H9 (cell line): ENCODE data around the gene ABCG4. TPM values are rescaled to one million over a fixed set of nuclear protein-coding genes. Genes with fewer than 3 reads are reported as not detected.

Experiments used
- DNase-seq: peaks from one replicate; pipeline ENCODE4 v3.0.0-alpha.2; 2017
- H2AFZ ChIP-seq: one replicate; pipeline ENCODE4 v1.6.1; 2013; ENCODE audit warnings: mild to moderate bottlenecking, low read length, control low read depth, moderate library complexity
- H2AK5ac ChIP-seq: 2 replicates; pipeline ENCODE4 v1.6.1; 2013; ENCODE audit warnings: low read length, control low read depth, mixed read lengths; ENCODE audit not compliant: insufficient read length
- H2BK120ac ChIP-seq: one replicate; pipeline ENCODE4 v1.6.1; 2013; ENCODE audit warnings: low read depth, mild to moderate bottlenecking, low read length, control low read depth, inconsistent platforms; ENCODE audit not compliant: poor library complexity, severe bottlenecking
- H2BK12ac ChIP-seq: 2 replicates; pipeline ENCODE4 v1.6.1; 2013; ENCODE audit warnings: low read length, control low read depth, mixed read lengths, low read depth; ENCODE audit not compliant: insufficient read length
- H2BK15ac ChIP-seq: 2 replicates; pipeline ENCODE4 v1.6.1; 2013; ENCODE audit warnings: low read depth, low read length, control low read depth
- H2BK20ac ChIP-seq: one replicate; pipeline ENCODE4 v1.6.1; 2013; ENCODE audit warnings: low read depth, mild to moderate bottlenecking, low read length, control low read depth, inconsistent platforms; ENCODE audit not compliant: poor library complexity, severe bottlenecking
- H2BK5ac ChIP-seq: 2 replicates; pipeline ENCODE4 v1.6.1; 2013; ENCODE audit warnings: low read length, control low read depth, mixed read lengths; ENCODE audit not compliant: insufficient read length
- H3K14ac ChIP-seq: 2 replicates; pipeline ENCODE4 v1.6.1; 2013; ENCODE audit warnings: low read length, control low read depth; ENCODE audit not compliant: insufficient read depth
- H3K18ac ChIP-seq: 2 replicates; pipeline ENCODE4 v1.6.1; 2013; ENCODE audit warnings: low read depth, mild to moderate bottlenecking, mixed read lengths, low read length, control low read depth; ENCODE audit not compliant: insufficient read length
- H3K23ac ChIP-seq: 2 replicates; pipeline ENCODE4 v1.6.1; 2013; ENCODE audit warnings: low read length, control low read depth, mixed read lengths, low read depth; ENCODE audit not compliant: insufficient read length
- H3K23me2 ChIP-seq: 2 replicates; pipeline ENCODE4 v1.6.1; 2013; ENCODE audit warnings: low read depth, mild to moderate bottlenecking, mixed read lengths, low read length, control low read depth; ENCODE audit not compliant: insufficient read length, poor library complexity, severe bottlenecking
- H3K27ac ChIP-seq: 2 replicates; pipeline ENCODE4 v1.5.1; 2013; ENCODE audit warnings: low read length, control low read depth, mixed read lengths, low read depth; ENCODE audit not compliant: insufficient read length
- H3K27me3 ChIP-seq: 2 replicates; pipeline ENCODE4 v1.6.1; 2013; ENCODE audit warnings: low read length, control low read depth, inconsistent platforms; ENCODE audit not compliant: insufficient read depth
- H3K4ac ChIP-seq: 2 replicates; pipeline ENCODE4 v1.6.1; 2013; ENCODE audit warnings: low read depth, mild to moderate bottlenecking, control low read depth, inconsistent platforms, low read length, moderate library complexity
- H3K4me1 ChIP-seq: 2 replicates; pipeline ENCODE4 v1.6.1; 2013; ENCODE audit warnings: low read length, control low read depth, inconsistent platforms; ENCODE audit not compliant: insufficient read depth
- H3K4me2 ChIP-seq: 2 replicates; pipeline ENCODE4 v1.6.1; 2013; ENCODE audit warnings: low read length, control low read depth, mixed read lengths; ENCODE audit not compliant: insufficient read length, insufficient read depth
- H3K56ac ChIP-seq: 2 replicates; pipeline ENCODE4 v1.6.1; 2013; ENCODE audit warnings: low read depth, mild to moderate bottlenecking, mixed read lengths, low read length, control low read depth; ENCODE audit not compliant: insufficient read length
- H3K79me1 ChIP-seq: 2 replicates; pipeline ENCODE4 v1.6.1; 2013; ENCODE audit warnings: low read depth, mild to moderate bottlenecking, moderate library complexity, low read length, control low read depth, inconsistent platforms; ENCODE audit not compliant: insufficient read depth, poor library complexity, severe bottlenecking
- H3K79me2 ChIP-seq: 2 replicates; pipeline ENCODE4 v1.6.1; 2013; ENCODE audit warnings: low read length, control low read depth, inconsistent platforms; ENCODE audit not compliant: insufficient read depth
- H3K9ac ChIP-seq: 2 replicates; pipeline ENCODE4 v1.6.1; 2013; ENCODE audit warnings: low read length, control low read depth, mixed read lengths; ENCODE audit not compliant: insufficient read length; ENCODE audit errors: extremely low read depth
- H3K9me3 ChIP-seq: one replicate; pipeline ENCODE4 v1.6.1; 2013; ENCODE audit warnings: low read depth, low read length, inconsistent platforms; ENCODE audit not compliant: control insufficient read depth
- H3T11ph ChIP-seq: one replicate; pipeline ENCODE4 v1.6.1; 2013; ENCODE audit warnings: mild to moderate bottlenecking, low read length, control low read depth, inconsistent platforms
- H4K20me1 ChIP-seq: one replicate; pipeline ENCODE4 v1.6.1; 2013; ENCODE audit not compliant: control insufficient read depth, insufficient read length, insufficient read depth
- H4K5ac ChIP-seq: 2 replicates; pipeline ENCODE4 v1.6.1; 2013; ENCODE audit warnings: low read depth, mild to moderate bottlenecking, mixed read lengths, low read length, control low read depth; ENCODE audit not compliant: insufficient read length
- H4K8ac ChIP-seq: replicated peaks from 2 replicates; pipeline ENCODE4 v1.6.1; 2013; ENCODE audit warnings: low read length, control low read depth, mixed read lengths, low read depth; ENCODE audit not compliant: insufficient read length
- H4K91ac ChIP-seq: 2 replicates; pipeline ENCODE4 v1.6.1; 2013; ENCODE audit warnings: low read depth, mild to moderate bottlenecking, moderate library complexity, mixed read lengths, low read length, control low read depth; ENCODE audit not compliant: insufficient read length
- H3K27ac Mint-ChIP-seq, 3 experiments: 2 replicates in 2 of 3; 3 replicates in 1 of 3; pipeline ENCODE4 v1.8.0; 2020 to 2021; ENCODE audit warnings: mixed read lengths in 3 of 3, mild to moderate bottlenecking in 1 of 3, moderate library complexity in 1 of 3
- H3K27me3 Mint-ChIP-seq: 2 replicates; pipeline ENCODE4 v1.8.0; 2021; ENCODE audit warnings: low read depth, mild to moderate bottlenecking, moderate library complexity, mixed read lengths
- H3K36me3 Mint-ChIP-seq, 3 experiments: 2 replicates in 2 of 3; 3 replicates in 1 of 3; pipeline ENCODE4 v1.8.0; 2020 to 2021; ENCODE audit warnings: low read depth in 3 of 3, mixed read lengths in 3 of 3; ENCODE audit not compliant: insufficient read depth in 1 of 3
- H3K4me1 Mint-ChIP-seq, 2 experiments: 2 replicates each; pipeline ENCODE4 v1.8.0; 2020; ENCODE audit warnings: mixed read lengths in 2 of 2
- H3K4me3 Mint-ChIP-seq, 2 experiments: 2 replicates in 1 of 2; 3 replicates in 1 of 2; pipeline ENCODE4 v1.8.0; 2020 to 2021; ENCODE audit warnings: mild to moderate bottlenecking in 2 of 2, mixed read lengths in 2 of 2, moderate library complexity in 1 of 2
- H3K9me3 Mint-ChIP-seq, 2 experiments: 2 replicates in 1 of 2; 3 replicates in 1 of 2; pipeline ENCODE4 v1.8.0; 2020; ENCODE audit warnings: mild to moderate bottlenecking in 2 of 2, mixed read lengths in 2 of 2, moderate library complexity in 1 of 2
- WGBS: extraction: QIAGEN DNeasy Blood & Tissue Kit; methylation state at CpG from one replicate; pipeline ENCODE4 v1.1.7; 2013; ENCODE audit warnings: missing lambda C conversion rate, low lambda C conversion rate, mixed read lengths; ENCODE audit not compliant: insufficient read length; ENCODE audit errors: extremely low coverage; 5-methylcytosine and 5-hydroxymethylcytosine counted together
- total RNA-seq: library from RNA; stranded (reverse); gene quantifications from 2 replicates; pipeline ENCODE4 v1.2.1, GENCODE V29; 2021
- TF ChIP-seq, protein P1 (sequence below): fragments of 200-600 bp; sonication (generic); conservative IDR thresholded peaks from 3 replicates; pipeline ENCODE4 v1.8.0; 2021; ENCODE audit warnings: antibody characterized with exemption, mild to moderate bottlenecking

The ABCG4 gene
- total RNA-seq, 1 experiment from 2014 or later, result 1.2 TPM

DNA sequence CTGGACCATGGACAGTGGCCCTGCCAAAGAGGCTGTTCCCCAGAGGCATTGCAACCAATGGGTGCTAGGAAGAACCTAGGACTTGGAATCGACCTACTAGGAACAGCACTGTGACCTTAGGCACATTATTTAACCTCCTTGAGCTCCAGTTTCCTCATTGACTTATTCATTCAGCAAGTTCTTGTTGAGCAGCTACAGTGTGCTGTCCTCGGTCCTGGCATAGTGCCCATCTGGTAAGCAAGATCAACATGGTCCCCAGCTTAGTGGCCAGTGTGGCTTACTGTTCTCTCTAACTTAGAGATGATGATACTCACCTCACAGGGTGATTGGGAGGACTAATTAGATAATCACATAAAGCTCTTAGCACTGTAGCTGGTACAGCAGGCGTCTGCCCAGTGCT is 8.2 kb downstream of the ABCG4 start:
- no peaks in the 10 kb centered on the region for H4K20me1 ChIP-seq
- H3K79me1 ChIP-seq, result no peaks in the 10 kb centered on the region
- TF ChIP-seq, protein P1, sequence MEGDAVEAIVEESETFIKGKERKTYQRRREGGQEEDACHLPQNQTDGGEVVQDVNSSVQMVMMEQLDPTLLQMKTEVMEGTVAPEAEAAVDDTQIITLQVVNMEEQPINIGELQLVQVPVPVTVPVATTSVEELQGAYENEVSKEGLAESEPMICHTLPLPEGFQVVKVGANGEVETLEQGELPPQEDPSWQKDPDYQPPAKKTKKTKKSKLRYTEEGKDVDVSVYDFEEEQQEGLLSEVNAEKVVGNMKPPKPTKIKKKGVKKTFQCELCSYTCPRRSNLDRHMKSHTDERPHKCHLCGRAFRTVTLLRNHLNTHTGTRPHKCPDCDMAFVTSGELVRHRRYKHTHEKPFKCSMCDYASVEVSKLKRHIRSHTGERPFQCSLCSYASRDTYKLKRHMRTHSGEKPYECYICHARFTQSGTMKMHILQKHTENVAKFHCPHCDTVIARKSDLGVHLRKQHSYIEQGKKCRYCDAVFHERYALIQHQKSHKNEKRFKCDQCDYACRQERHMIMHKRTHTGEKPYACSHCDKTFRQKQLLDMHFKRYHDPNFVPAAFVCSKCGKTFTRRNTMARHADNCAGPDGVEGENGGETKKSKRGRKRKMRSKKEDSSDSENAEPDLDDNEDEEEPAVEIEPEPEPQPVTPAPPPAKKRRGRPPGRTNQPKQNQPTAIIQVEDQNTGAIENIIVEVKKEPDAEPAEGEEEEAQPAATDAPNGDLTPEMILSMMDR, result no peak
- no CpG with 5 or more reads among the region's 3 CpGs for WGBS
- no peak overlapping the region for H4K91ac ChIP-seq
- no peak overlapping the region for H2AK5ac ChIP-seq
- DNase-seq, result no peak
- H3K27me3 ChIP-seq, result no peaks in the 10 kb centered on the region
- H3K4ac ChIP-seq, result no peak overlapping the region
- no peak overlapping the region for H2BK120ac ChIP-seq
- H2BK15ac ChIP-seq, result no peak overlapping the region
- no peaks in the 10 kb centered on the region for H3K9me3 ChIP-seq
- H3K79me2 ChIP-seq, result no peaks in the 10 kb centered on the region
- H3K4me2 ChIP-seq, result no peak overlapping the region
- no peak overlapping the region for H3K9ac ChIP-seq
- H3T11ph ChIP-seq, result no peak overlapping the region
- H2BK20ac ChIP-seq, result no peak overlapping the region
- Mint-ChIP-seq H3K27me3 (peaks cover 25% of the 10 kb centered on the region), H3K4me3 (no peak overlapping the region), H3K27ac (no peak overlapping the region), H3K9me3 (no peaks in the 10 kb centered on the region), H3K4me1 (peaks cover 13 to 20% of the 10 kb centered on the region in 2 experiments), H3K36me3 (no peaks in the 10 kb centered on the region)
- H4K8ac ChIP-seq, result no peak overlapping the region
- H2AFZ ChIP-seq, result no peak overlapping the region
- no peak overlapping the region for H3K14ac ChIP-seq
- no peak overlapping the region for H3K23ac ChIP-seq
- no peak overlapping the region for H3K18ac ChIP-seq
- no peak overlapping the region for H2BK12ac ChIP-seq
- no peak overlapping the region for H4K5ac ChIP-seq
- no peaks in the 10 kb centered on the region for H3K23me2 ChIP-seq
- no peaks in the 10 kb centered on the region for H3K4me1 ChIP-seq
- no peak overlapping the region for H2BK5ac ChIP-seq
- H3K27ac ChIP-seq, result no peak overlapping the region
- H3K56ac ChIP-seq, result no peak overlapping the region
